Sigmoid colon (tissue), 3 donors: ENCODE data around the gene DIRAS1.

ENCODE experiments used
- CTCF ChIP-seq, 4 experiments: fragments of 450-650 bp in 3 of 4; fragments of 200-600 bp in 1 of 4; IDR thresholded peaks; one replicate each; pipeline ENCODE4 v1.5.1; 2016 to 2019; ENCODE audit warnings: antibody characterized with exemption in 4 of 4, mild to moderate bottlenecking in 3 of 4, moderate library complexity in 2 of 4
- POLR2A ChIP-seq, 2 donors: fragments of 450-650 bp; IDR thresholded peaks; one replicate each; pipeline ENCODE4 v1.6.1; 2016; ENCODE audit warnings: antibody characterized with exemption in 2 of 2, mild to moderate bottlenecking in 2 of 2, moderate library complexity in 2 of 2

GRCh38 chr19:2729943-2730818, 9.0 kb upstream of the DIRAS1 start:
- TF ChIP-seq POLR2A (IDR thresholded peaks at IDR 0.05) (no peak), CTCF (IDR thresholded peaks at IDR 0.05) (no peak)
